NB4 (cell line): Measurements from ENCODE around the gene RAB38.

Experiments
- POLR2A ChIP-seq: IDR thresholded peaks from 2 replicates; pipeline ENCODE4 v1.6.1; 2011; ENCODE audit warnings: mild to moderate bottlenecking; ENCODE audit not compliant: insufficient read length; ENCODE audit errors: extremely low read depth
- TF ChIP-seq, protein P1 (sequence below): IDR thresholded peaks from one replicate; pipeline ENCODE4 v1.5.1; 2012; ENCODE audit warnings: low read depth, low read length

- TF ChIP-seq, protein P1, sequence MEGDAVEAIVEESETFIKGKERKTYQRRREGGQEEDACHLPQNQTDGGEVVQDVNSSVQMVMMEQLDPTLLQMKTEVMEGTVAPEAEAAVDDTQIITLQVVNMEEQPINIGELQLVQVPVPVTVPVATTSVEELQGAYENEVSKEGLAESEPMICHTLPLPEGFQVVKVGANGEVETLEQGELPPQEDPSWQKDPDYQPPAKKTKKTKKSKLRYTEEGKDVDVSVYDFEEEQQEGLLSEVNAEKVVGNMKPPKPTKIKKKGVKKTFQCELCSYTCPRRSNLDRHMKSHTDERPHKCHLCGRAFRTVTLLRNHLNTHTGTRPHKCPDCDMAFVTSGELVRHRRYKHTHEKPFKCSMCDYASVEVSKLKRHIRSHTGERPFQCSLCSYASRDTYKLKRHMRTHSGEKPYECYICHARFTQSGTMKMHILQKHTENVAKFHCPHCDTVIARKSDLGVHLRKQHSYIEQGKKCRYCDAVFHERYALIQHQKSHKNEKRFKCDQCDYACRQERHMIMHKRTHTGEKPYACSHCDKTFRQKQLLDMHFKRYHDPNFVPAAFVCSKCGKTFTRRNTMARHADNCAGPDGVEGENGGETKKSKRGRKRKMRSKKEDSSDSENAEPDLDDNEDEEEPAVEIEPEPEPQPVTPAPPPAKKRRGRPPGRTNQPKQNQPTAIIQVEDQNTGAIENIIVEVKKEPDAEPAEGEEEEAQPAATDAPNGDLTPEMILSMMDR, result no peak
- no peak for TF ChIP-seq POLR2A
Observed at GRCh38 chr11:88202498-88202897, 27.3 kb upstream of the RAB38 start.
